Ishikawa (cell line): ENCODE data around the gene MEP1A.

ENCODE experiments used
- CEBPB ChIP-seq: IDR thresholded peaks from 2 replicates; pipeline ENCODE4 v1.6.1; 2012
- CREB1 ChIP-seq: IDR thresholded peaks from 2 replicates; pipeline ENCODE4 v1.6.1; 2012; ENCODE audit warnings: low read depth
- EGR1 ChIP-seq: IDR thresholded peaks from 2 replicates; pipeline ENCODE4 v1.6.1; 2012
- EP300 ChIP-seq: IDR thresholded peaks from 2 replicates; pipeline ENCODE4 v1.6.1; 2012; ENCODE audit warnings: borderline replicate concordance
- FOXM1 ChIP-seq: IDR thresholded peaks from 2 replicates; pipeline ENCODE4 v1.6.1; 2012; ENCODE audit warnings: low read depth, borderline replicate concordance
- NFIC ChIP-seq: IDR thresholded peaks from 2 replicates; pipeline ENCODE4 v1.6.1; 2012
- RAD21 ChIP-seq: IDR thresholded peaks from 2 replicates; pipeline ENCODE4 v1.6.1; 2012; ENCODE audit warnings: low read depth
- TAF1 ChIP-seq: IDR thresholded peaks from 2 replicates; pipeline ENCODE4 v1.6.1; 2012; ENCODE audit warnings: low read depth, mild to moderate bottlenecking
- TCF12 ChIP-seq: IDR thresholded peaks from 2 replicates; pipeline ENCODE4 v1.6.1; 2012; ENCODE audit warnings: low read depth
- TEAD4 ChIP-seq: IDR thresholded peaks from 2 replicates; pipeline ENCODE4 v1.6.1; 2012
- YY1 ChIP-seq: IDR thresholded peaks from 2 replicates; pipeline ENCODE4 v1.6.1; 2012; ENCODE audit warnings: low read depth
- ZBTB7A ChIP-seq: IDR thresholded peaks from 2 replicates; pipeline ENCODE4 v1.6.1; 2012; ENCODE audit warnings: low read depth
- TF ChIP-seq, protein P1 (sequence below): IDR thresholded peaks from 2 replicates; pipeline ENCODE4 v1.6.1; 2012; ENCODE audit warnings: low read depth, mild to moderate bottlenecking
- TF ChIP-seq, protein P2 (sequence below): IDR thresholded peaks from 2 replicates; pipeline ENCODE4 v1.6.1; 2012
- TF ChIP-seq, protein P3 (sequence below): IDR thresholded peaks from 2 replicates; pipeline ENCODE4 v1.6.1; 2012

The MEP1A gene

DNA sequence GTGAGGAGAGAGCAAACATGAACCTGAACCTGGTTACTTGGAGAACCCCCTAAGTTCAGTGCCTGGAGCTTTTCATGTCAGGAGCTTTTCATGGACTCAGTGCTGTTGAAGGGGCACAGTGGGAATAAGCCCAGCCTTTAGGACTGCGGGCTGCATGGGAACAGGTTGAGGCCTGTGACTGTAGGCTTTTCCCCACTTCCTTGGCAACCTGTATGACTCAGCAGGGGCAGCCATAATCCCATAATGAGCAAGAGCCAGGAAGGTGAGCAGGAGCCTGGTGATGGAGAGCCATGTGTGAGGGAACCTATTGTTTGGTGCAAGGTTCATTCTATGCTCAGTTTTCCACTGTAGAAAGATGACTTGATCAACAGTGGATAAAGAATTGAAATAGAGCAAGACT lies 23.4 kb downstream of the MEP1A start:
- TF ChIP-seq CREB1 (no peak), YY1 (no peak), NFIC (no peak), TAF1 (no peak), FOXM1 (no peak), EP300 (no peak), EGR1 (no peak), CEBPB (no peak), ZBTB7A (no peak), TCF12 (no peak), TEAD4 (no peak)
- TF ChIP-seq, protein P1, sequence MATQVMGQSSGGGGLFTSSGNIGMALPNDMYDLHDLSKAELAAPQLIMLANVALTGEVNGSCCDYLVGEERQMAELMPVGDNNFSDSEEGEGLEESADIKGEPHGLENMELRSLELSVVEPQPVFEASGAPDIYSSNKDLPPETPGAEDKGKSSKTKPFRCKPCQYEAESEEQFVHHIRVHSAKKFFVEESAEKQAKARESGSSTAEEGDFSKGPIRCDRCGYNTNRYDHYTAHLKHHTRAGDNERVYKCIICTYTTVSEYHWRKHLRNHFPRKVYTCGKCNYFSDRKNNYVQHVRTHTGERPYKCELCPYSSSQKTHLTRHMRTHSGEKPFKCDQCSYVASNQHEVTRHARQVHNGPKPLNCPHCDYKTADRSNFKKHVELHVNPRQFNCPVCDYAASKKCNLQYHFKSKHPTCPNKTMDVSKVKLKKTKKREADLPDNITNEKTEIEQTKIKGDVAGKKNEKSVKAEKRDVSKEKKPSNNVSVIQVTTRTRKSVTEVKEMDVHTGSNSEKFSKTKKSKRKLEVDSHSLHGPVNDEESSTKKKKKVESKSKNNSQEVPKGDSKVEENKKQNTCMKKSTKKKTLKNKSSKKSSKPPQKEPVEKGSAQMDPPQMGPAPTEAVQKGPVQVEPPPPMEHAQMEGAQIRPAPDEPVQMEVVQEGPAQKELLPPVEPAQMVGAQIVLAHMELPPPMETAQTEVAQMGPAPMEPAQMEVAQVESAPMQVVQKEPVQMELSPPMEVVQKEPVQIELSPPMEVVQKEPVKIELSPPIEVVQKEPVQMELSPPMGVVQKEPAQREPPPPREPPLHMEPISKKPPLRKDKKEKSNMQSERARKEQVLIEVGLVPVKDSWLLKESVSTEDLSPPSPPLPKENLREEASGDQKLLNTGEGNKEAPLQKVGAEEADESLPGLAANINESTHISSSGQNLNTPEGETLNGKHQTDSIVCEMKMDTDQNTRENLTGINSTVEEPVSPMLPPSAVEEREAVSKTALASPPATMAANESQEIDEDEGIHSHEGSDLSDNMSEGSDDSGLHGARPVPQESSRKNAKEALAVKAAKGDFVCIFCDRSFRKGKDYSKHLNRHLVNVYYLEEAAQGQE, result no peak
- TF ChIP-seq, protein P2, sequence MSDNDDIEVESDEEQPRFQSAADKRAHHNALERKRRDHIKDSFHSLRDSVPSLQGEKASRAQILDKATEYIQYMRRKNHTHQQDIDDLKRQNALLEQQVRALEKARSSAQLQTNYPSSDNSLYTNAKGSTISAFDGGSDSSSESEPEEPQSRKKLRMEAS, result no peak

DNA sequence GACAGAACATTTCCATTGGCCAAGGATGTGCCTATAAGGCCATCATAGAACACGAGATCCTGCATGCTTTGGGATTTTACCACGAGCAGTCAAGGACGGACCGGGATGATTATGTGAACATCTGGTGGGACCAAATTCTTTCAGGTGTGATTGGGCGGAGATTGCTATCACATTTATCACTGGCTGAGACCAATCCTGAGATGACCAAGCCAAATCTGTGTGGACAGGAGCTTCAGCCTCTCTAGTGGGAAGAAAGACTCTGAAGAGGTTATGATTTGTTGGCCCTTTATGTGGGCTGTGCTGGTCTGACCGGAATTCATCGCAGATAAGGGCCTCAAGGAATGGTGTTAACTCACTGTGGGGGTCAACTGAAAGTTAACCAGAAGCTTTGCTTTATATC lies 26.4 kb downstream of the MEP1A start:
- TF ChIP-seq EGR1, result no peak
- TF ChIP-seq ZBTB7A, result no peak
- TF ChIP-seq NFIC, result no peak
- TF ChIP-seq, protein P3, sequence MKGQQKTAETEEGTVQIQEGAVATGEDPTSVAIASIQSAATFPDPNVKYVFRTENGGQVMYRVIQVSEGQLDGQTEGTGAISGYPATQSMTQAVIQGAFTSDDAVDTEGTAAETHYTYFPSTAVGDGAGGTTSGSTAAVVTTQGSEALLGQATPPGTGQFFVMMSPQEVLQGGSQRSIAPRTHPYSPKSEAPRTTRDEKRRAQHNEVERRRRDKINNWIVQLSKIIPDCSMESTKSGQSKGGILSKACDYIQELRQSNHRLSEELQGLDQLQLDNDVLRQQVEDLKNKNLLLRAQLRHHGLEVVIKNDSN, result no peak
- TF ChIP-seq, protein P2, result no peak

DNA sequence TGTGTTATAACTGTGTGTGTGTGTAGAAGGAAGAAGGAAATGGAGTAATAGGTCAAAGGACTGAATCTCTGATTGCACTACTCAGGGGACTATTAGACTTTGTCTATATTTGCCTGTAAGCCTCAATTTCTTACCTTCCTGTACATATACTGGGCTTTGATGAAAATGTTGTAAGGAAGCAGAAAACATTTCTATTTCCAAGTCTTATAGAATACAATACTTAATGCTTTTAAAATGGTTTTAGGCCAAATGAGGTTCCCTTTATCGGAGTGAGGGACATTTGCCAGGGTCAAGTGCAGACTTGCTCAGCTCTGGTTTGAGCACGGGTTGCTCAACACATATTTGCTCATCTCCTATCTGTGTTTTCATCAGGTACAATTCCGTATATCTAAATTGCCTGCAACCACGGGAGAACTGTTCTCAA lies 28.3 kb downstream of the MEP1A start:
- TF ChIP-seq TAF1, result no peak
- TF ChIP-seq, protein P3, result no peak
- no peak for TF ChIP-seq EGR1
- TF ChIP-seq RAD21, result no peak
- TF ChIP-seq ZBTB7A, result no peak
- no peak for TF ChIP-seq NFIC
- TF ChIP-seq FOXM1, result no peak
- no peak for TF ChIP-seq TEAD4
- TF ChIP-seq TCF12, result no peak
- no peak for TF ChIP-seq EP300
- TF ChIP-seq, protein P2, result no peak
- no peak for TF ChIP-seq CEBPB
- no peak for TF ChIP-seq YY1
- TF ChIP-seq, protein P1, result no peak
- no peak for TF ChIP-seq CREB1

DNA sequence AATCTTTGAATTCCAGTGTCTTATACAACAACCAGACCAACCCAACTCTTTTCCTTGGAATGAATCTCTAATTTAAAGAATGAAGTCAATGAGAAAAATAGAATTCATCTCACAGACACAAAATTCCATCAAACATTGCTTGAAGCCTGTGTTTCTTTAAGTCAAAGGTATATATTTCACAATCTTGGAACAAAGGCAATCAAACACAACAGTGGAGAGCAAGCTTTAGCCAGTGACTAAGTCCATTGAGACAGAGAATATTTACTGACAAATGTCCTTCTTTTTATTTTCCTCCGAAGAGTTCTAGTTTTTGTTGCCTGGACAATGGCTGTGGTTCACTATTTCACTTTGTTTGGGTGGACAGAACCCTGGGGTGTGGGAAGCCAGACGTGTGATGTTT lies 35.8 kb downstream of the MEP1A start:
- TF ChIP-seq EP300, result no peak
- no peak for TF ChIP-seq CREB1
- no peak for TF ChIP-seq CEBPB

DNA sequence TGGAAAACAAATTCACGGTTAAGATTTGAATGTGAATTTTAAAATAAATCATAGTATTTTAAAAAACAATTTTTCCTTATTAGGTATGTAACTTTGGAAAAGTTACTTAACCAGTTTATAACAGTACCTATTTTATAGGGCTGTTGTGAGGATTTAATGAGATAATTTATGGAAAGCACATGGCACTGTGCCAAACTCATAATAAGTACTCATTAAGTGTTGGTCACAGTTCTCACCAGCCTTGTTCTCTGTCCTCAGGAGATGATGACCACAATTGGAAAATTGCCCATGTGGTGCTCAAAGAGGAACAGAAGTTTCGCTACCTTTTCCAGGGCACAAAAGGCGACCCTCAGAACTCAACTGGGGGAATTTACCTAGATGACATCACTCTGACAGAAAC lies 39.6 kb downstream of the MEP1A start:
- TF ChIP-seq NFIC, result 0 out of 2 replicates have a peak, but pooled peaks have one; percentile 14
- no peak for TF ChIP-seq CREB1
- TF ChIP-seq TEAD4, result no peak
- TF ChIP-seq CEBPB, result no peak

DNA sequence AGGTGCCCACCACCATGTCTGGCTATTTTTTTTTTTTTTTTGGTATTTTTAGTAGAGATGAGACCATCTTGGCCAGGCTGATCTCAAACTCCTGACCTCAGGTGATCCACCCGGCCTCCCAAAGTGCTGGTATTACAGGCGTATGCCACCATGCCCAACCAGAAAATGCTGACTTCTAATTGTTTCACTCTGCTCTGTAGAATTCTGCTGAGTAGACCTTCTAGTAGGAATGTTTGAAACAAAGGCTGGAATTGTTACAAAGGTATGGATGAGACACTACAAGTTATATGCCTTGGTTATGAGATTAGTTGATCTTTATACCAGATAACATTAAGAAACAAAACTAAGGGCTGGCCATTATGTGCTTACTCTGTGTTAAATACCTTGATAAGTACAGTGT lies 44.8 kb downstream of the MEP1A start:
- TF ChIP-seq, protein P2, result no peak
- TF ChIP-seq EP300 (no peak), FOXM1 (no peak), TEAD4 (no peak), TCF12 (no peak), YY1 (no peak)

DNA sequence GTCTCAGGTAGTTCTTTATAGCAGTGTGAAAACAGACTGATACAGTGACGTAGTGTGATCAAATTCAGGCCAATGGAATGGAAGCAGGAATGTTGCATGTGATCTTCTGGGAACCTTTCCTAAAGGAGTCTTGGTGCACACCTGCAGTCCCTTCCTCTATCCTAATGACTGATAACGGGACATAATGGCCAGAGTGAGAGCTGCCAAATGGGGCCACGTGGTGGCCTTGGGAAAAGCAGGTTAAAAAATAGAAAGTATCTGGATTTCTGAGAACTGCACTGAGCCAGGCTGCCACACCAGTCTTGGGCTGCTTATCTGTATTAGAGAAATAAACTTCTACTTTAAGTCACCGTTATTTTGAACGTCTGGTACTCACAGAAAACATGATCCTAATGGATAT lies 51.9 kb downstream of the MEP1A start:
- TF ChIP-seq ZBTB7A (no peak), TCF12 (no peak), TEAD4 (no peak), NFIC (no peak), RAD21 (no peak), TAF1 (no peak), FOXM1 (no peak), EGR1 (no peak), CEBPB (no peak), EP300 (no peak), YY1 (no peak), CREB1 (no peak)
- TF ChIP-seq, protein P1, result no peak
- TF ChIP-seq, protein P2, result no peak
- TF ChIP-seq, protein P3, result no peak
